GM12801 (cell line): ENCODE results near the gene NVL.

Experiments used
- CTCF ChIP-seq: IDR thresholded peaks from one replicate; pipeline ENCODE4 v1.5.1; 2011; ENCODE audit warnings: control low read depth; ENCODE audit not compliant: insufficient read length; ENCODE audit errors: extremely low read depth

Gene NVL

GRCh38 chr1:224266105-224266914 lies 63.7 kb downstream of the NVL start:
- TF ChIP-seq CTCF: no peak

GRCh38 chr1:224264321-224264720 lies 65.7 kb downstream of the NVL start:
- TF ChIP-seq CTCF: no peak

- no peak for TF ChIP-seq CTCF
Measured at GRCh38 chr1:224262373-224263054, 67.5 kb downstream of the NVL start.

GRCh38 chr1:224259986-224260385 lies 70.0 kb downstream of the NVL start:
- no peak for TF ChIP-seq CTCF

GRCh38 chr1:224258351-224258750 lies 71.6 kb downstream of the NVL start:
- no peak for TF ChIP-seq CTCF

GRCh38 chr1:224256640-224257039 lies 73.3 kb downstream of the NVL start:
- TF ChIP-seq CTCF: no peak

- no peak for TF ChIP-seq CTCF
Measured at GRCh38 chr1:224253721-224254120, 76.3 kb downstream of the NVL start.
